GM08714 (cell line): ENCODE results near the gene DDX23.
"Not testable (repeated sequence)": the region's sequence is repeated elsewhere in the genome, so short reads cannot be mapped to it uniquely, and the experiment has no call there.

Experiments
- H3K4me3 ChIP-seq: fragments of 200-500 bp; sonication (Bioruptor generic); 2 replicates; pipeline ENCODE4 v1.5.1; 2014; ENCODE audit warnings: mild to moderate bottlenecking, low read length, inconsistent platforms
- ZNF274 ChIP-seq: IDR thresholded peaks from 2 replicates; pipeline ENCODE4 v1.6.1; 2012; ENCODE audit warnings: mild to moderate bottlenecking, low read depth, low read length

Gene DDX23

DNA sequence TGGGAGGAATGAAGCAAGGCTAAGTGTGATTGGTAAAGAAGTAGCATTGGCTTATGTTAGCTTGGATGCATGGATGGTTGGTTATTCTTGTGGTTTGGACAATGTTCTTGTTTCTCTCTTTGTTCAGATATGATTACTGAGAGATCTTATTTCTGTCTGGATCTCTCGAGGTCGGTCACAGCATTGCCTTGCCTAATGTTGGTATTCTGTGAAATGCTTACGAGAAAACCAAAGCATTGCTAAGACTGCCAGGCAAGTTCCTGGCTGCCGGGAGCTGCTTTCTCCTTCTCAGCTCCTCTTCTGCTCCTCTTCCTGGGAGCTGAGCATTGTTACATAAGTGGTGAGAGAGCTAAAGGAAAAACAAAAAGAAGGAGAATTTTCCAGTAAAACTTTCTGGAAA lies 21.1 kb upstream of the DDX23 start:
- H3K4me3 ChIP-seq = no peak overlapping the region

GRCh38 chr12:48869191-48869590 lies 17.2 kb upstream of the DDX23 start:
- H3K4me3 ChIP-seq = no peak overlapping the region

More for the DNA sequence above, 21.1 kb upstream of the DDX23 start:
- no peak for TF ChIP-seq ZNF274

DNA sequence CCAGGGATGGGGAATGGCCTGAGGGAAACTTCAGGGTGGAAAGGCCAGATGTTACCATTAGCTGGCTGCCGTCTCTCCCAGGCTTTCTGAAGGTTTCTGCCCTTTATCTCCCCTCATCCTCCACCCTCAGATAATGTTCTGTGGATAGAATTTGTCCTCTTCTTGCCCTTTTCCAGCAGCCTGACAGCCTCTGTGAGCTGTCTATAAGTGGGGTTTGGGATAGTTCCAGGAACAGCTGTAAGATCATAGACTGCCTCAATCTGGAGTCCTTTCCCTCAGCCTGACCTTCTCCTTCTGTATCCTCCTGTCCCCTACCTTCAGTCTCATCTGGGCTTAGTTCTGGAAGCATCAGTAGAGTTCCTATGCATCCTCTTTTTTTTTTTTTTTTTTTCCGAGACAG lies 16.5 kb upstream of the DDX23 start:
- H3K4me3 ChIP-seq = no peak overlapping the region
- TF ChIP-seq ZNF274 = no peak

More at GRCh38 chr12:48869191-48869590, 17.2 kb upstream of the DDX23 start:
- no peak for TF ChIP-seq ZNF274

DNA sequence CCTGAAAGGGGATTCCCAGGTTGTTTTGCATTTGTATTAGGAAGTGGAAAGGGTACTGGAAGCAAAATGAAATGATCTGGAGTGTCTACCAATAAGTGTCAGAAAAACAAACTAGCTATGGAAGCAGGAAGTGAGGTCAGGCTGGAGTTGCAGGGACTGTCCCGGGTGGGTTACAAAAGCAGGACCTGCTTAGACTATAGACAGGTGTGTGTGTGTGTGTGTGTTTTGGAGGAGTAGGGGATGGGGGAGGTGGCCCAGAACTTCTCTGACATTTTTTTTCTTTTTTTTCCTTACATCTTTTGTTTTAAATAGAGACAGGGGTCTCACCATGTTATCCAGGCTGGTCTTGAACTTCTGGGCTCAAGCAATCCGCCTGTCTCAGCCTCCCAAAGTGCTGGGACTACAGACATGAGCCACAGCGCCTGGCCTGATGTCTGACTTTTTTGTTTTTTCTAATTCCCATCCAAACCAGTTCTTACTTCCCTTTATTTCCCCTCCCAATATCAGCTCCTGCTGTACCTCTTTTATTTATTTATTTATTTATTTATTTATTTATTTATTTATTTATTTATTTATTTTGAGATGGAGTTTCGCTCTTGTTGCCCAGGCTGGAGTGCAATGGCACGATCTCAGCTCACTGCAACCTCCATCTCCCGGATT lies 14.2 kb upstream of the DDX23 start:
- peak overlapping the region; percentile 31; the same call in 1 of the 2 replicates for H3K4me3 ChIP-seq
- TF ChIP-seq ZNF274 = no peak

GRCh38 chr12:48865281-48866051 lies 13.5 kb upstream of the DDX23 start, which contains the start of gene RND1:
TSS of gene RND1 (minus strand) at chr12:48865870. CDS start at chr12:48865767, 103 bp downstream.
- H3K4me3 ChIP-seq = peak within 1 kb of the TSS; percentile 66
- TF ChIP-seq ZNF274 = no peak

GRCh38 chr12:48863291-48863690 lies 11.3 kb upstream of the DDX23 start:
- H3K4me3 ChIP-seq = no peak overlapping the region

GRCh38 chr12:48862760-48863159 lies 10.8 kb upstream of the DDX23 start:
- H3K4me3 ChIP-seq = no peak overlapping the region
- TF ChIP-seq ZNF274 = no peak

More at GRCh38 chr12:48863291-48863690, 11.3 kb upstream of the DDX23 start:
- TF ChIP-seq ZNF274 = no peak

DNA sequence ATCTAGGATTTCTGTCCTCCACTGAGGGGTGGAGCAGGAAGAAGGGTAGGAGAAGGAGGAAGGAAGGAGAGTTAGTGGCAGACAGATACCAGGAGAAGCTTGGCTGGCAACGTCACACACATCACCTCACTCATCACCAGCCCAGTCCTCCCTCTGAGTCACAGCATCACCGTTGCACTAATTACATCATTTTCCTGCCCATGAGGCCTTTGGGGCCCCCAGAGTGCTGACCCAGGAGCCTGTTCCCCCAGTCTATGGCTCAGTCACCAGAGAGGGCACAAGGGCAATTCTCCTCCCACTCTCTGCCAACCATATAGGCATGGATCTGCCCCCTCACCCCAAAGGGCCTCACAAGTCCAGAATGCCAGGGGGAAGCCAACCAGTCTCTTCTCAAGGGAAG lies 9.1 kb upstream of the DDX23 start:
- TF ChIP-seq ZNF274 = no peak
- H3K4me3 ChIP-seq = no peak overlapping the region

DNA sequence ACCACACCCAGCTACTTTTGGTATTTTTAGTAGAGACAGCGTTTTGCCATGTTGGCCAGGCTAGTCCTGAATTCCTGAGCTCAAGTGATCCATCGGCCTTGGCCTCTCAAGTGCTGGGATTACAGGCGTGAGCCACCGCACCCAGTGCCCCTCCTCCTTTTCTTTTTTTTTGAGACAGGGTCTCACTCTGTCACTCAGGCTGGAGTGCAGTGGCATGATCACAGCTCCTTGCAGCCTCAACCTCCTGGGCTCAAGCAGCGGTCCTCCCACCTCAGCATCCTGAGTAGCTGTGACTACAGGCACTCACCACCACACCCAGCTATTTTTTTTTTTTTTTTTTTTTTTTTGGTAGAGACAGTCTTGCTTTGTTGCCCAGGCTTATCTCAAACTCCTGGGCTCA lies 8.3 kb upstream of the DDX23 start:
- H3K4me3 ChIP-seq = not testable (repeated sequence)

DNA sequence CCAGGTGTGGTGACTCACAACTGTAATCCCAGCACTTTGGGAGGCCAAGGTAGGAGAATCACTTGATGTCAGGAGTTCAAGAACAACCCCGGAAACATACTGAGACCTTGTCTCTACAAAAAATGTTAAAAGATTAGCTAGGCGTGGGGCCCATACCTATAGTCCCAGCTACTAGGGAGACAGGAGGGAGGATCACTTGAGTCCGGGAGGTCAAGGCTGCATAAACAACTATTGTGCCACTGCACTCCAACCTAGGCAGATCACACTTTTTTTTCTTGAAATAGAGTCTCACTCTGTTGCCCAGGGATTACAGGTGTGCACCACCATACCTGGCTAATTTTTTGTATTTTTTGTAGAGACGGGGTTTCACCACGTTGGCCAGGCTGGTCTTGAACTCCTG lies 7.6 kb upstream of the DDX23 start:
- TF ChIP-seq ZNF274 = no peak
- no peak overlapping the region for H3K4me3 ChIP-seq

GRCh38 chr12:48858043-48858442 lies 6.1 kb upstream of the DDX23 start:
- no peak overlapping the region for H3K4me3 ChIP-seq
- no peak for TF ChIP-seq ZNF274

DNA sequence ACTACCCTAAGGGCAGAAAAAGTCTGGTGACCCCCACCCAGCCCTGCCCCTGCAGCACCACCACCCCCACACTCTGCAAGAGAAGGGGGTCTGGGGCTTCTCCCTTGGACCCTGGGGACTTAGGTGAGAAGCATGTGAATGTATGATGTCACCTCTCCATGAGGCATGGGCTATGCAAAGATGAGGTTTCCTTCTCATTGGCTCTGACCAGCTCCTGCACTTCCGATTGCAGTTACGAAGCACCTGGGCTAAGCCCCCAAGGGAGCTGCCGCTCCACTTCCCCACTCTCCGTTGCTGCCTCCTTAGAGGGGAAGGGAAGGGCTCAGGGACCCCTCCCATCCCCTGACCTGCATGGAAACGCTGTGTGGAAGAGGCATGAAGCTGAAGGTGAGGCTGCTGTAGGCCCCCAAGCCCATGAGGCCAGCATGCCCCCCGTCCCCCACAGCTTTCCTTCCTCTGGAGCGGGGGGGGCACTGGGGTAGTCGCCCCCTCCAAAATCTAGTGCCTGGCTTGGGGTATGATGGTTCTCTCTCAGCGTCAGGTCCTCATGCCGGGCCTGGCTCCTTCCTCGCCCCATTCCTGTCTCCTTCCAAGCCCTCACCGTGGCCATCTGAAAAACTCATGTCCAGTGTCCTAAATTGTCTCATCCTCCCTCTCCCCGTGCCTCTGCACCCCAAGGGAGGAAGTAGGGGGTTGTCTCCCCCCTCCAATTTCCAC lies 5.5 kb upstream of the DDX23 start:
- no peak for TF ChIP-seq ZNF274
- no peak overlapping the region for H3K4me3 ChIP-seq

- no peak for TF ChIP-seq ZNF274
These were observed 4.4 kb upstream of the DDX23 start for GRCh38 chr12:48856379-48856778.

DNA sequence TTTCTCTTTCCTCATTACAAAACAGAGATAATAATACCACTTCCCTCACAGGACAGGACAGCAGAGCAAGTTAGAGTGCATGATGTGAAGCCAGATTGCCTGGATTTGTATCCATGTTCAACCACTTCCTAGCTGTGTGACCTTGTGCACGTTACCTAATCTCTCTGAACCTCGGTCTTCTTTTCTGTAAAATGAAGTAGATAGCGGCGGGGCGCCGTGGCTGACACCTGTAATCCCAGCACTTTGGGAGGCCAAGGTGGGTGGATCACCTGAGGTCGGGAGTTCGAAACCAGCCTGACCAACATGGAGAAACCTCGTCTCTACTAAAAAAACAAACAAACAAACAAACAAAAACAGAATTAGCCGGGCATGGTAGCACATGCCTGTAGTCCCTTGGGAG lies 3.0 kb upstream of the DDX23 start:
- not testable (repeated sequence) for H3K4me3 ChIP-seq

More at GRCh38 chr12:48856379-48856778, 4.4 kb upstream of the DDX23 start:
- H3K4me3 ChIP-seq = no peak overlapping the region

GRCh38 chr12:48854488-48854887 lies 2.5 kb upstream of the DDX23 start:
- no peak overlapping the region for H3K4me3 ChIP-seq
- no peak for TF ChIP-seq ZNF274
